KOPT-K1 (cell line): ENCODE data around the gene PSAP.
"Not testable (repeated sequence)": the region's sequence is repeated elsewhere in the genome, so short reads cannot be mapped to it uniquely, and the experiment has no call there.

ENCODE experiments used
- H3K27ac ChIP-seq: fragments of 200-600 bp; sonication (generic); 2 replicates; pipeline ENCODE4 v1.5.1; 2016; ENCODE audit warnings: antibody characterized with exemption, mild to moderate bottlenecking, low read depth, low read length; ENCODE audit not compliant: poor library complexity, severe bottlenecking
- H3K36me3 ChIP-seq: fragments of 200-600 bp; sonication (generic); 2 replicates; pipeline ENCODE4 v1.5.1; 2017; ENCODE audit warnings: antibody characterized with exemption, mild to moderate bottlenecking, low read length, moderate library complexity; ENCODE audit not compliant: insufficient read depth
- H3K9me3 ChIP-seq: fragments of 200-600 bp; sonication (generic); 2 replicates; pipeline ENCODE4 v1.5.1; 2017; ENCODE audit warnings: antibody characterized with exemption, low read length, mild to moderate bottlenecking; ENCODE audit not compliant: insufficient read depth, poor library complexity, severe bottlenecking

The PSAP gene

DNA sequence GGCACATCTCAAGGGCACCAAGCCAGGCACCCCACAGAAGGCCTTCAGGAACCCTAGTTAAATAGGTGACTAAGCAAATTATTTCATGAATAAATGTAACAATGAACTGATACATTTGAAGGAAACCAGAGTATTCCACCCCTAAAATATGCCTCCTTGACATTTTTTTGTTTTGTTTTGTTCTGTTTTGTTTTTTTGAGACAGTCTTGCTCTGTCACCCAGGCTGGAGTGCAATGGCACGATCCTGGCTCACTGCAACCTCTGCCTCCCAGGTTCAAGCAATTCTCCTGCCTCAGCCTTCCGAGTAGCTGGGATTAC is 30.2 kb upstream of the PSAP start:
- H3K27ac ChIP-seq: peak overlapping the region; percentile 100
- not testable (repeated sequence) for H3K9me3 ChIP-seq, H3K36me3 ChIP-seq

DNA sequence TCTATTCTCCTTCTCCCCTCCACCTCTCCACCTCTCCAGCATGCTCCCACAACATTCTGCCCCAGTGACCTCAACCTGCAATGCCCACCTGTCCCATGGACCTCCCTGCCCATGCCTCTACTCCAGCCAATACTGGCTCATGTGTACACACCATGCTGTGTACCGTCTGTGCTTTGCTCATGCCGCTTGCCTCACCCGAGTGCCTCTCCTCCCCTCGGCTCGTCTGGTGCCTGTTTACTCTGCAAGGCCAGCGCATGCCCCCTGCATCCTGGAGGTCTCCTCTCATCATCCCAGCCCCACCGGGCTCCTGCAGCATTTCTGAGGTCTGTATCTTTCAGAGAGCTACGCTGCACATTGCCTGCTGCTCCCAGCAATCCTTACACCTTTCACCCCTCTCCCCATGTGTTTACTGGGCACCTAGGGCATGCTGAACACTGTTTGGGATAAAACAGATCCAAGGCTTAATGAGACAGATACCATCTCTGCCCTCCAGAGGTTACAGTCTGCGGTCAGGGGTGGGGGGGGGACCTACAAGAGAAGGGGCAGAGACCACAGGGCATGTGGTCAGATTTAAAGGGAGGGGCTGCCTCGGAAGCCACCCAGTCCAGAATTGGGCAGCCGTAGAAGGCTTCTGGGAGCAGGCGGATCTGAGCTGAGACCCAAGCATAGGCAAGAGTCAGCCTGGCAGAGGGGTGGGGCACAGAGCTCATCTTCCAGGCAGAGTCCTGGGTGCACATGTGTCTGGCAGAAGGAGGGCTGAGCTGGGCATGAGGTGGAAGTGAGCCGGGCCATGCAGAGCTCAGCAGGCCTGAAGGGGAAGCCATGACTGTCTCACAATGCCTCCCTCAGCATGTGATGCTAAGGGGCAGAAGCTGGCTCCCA is 29.6 kb upstream of the PSAP start:
- Histone ChIP-seq H3K36me3 (no peaks in the 10 kb centered on the region), H3K9me3 (no peaks in the 10 kb centered on the region), H3K27ac (peak overlapping the region; percentile 100)

DNA sequence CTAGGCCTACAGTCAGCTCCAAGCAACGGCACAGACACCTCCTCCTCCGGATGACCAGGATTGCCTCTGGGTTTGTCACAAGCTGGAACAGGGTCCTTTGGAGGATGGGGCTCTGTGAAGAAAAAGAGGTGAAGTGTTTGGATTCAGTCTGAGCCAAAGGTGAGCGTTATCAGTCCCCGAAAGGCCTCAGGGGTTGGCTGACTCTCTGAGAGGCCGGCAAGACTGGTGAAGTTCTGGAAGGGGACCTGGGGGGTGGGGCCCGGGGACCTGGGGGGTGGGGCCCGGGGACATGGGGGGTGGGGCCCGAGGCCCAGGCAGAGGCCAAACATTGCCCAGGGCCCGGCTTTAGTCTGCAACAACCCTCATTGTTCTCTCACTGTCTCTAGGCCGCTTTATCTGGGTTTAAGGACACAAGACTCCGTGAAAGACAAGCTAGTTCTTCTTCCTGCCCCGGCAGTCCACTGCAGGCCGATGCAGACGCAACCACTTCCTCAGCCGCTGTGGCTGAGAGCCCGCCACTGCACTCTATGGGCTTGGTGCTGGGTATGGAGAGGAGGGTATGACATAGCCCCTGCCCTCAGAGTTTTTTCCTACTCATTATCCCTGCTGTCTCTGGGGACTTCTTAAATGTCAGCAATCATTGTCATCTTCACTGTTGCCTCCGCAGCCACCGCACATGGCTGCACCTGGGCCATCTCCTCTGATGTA is 27.4 kb upstream of the PSAP start:
- Histone ChIP-seq H3K9me3 (no peaks in the 10 kb centered on the region), H3K36me3 (no peaks in the 10 kb centered on the region), H3K27ac (peak overlapping the region; percentile 100)

GRCh38 chr10:71877821-71878220 is 26.8 kb upstream of the PSAP start:
- Histone ChIP-seq H3K36me3 (no peaks in the 10 kb centered on the region), H3K27ac (peak overlapping the region; percentile 100)

DNA sequence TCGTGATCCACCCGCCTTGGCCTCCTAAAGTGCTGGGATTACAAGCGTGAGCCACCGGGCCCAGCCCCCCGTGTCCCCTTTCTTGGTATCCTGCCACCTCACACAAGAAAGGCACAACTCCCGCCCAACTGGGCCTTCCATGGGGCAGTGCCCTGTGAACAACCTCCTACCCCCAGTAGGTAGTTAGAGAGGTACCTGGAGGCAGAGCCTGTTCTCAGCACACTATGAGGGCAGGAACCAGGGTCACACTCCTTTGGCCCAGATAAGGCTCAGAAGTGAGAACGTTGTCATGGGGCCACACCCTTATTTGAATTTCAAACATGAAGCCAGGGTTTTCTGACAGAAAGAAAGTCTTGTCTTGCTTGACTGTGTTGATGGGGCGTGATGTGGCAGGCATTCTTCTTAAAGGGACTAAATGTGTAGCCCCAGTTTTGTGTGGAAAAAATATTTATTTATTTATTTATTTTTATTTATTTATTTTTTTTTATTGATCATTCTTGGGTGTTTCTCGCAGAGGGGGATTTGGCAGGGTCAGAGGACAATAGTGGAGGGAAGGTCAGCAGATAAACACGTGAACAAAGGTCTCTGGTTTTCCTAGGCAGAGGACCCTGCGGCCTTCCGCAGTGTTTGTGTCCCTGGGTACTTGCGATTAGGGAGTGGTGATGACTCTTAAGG is 23.8 kb upstream of the PSAP start:
- peak overlapping the region; percentile 77 for H3K27ac ChIP-seq
- H3K9me3 ChIP-seq: not testable (repeated sequence)

More at GRCh38 chr10:71877821-71878220, 26.8 kb upstream of the PSAP start:
- H3K9me3 ChIP-seq: no peaks in the 10 kb centered on the region

DNA sequence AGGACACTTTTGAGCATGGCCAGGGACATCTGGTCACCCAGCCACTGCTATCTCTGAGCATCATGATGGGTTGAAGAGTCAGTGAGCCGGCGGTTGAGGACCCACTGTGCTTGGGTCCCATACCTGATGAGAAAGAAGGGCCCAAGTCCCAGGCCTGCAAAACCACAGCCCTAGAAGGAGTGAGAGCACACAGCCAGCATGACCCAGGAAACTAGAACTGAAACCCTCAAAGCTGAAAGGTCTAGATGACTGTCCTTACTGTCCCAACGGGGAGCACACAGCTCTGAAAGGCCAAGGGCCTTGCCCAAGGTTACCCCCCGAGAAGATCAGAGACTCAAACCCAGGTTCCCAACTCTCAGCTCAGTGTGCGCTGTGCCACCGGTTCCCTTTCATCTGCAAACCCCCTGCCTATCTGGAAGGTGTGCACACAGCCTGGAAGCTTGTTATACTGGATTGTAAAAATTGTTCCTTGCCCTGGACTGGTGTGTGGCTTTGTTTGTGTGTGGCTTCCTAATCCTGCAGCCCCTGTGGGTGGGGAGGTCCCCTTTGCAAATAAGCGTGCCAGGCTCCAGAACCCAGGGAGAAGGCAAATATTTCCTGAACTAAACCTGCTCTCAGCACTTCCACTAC is 22.6 kb upstream of the PSAP start:
- peak overlapping the region; percentile 77 for H3K27ac ChIP-seq
- no peaks in the 10 kb centered on the region for H3K36me3 ChIP-seq
- H3K9me3 ChIP-seq: no peaks in the 10 kb centered on the region

More for the DNA sequence above, 23.8 kb upstream of the PSAP start:
- not testable (repeated sequence) for H3K36me3 ChIP-seq

GRCh38 chr10:71869601-71870000 is 18.6 kb upstream of the PSAP start:
- H3K36me3 ChIP-seq, H3K27ac ChIP-seq, H3K9me3 ChIP-seq: not testable (repeated sequence)

- H3K27ac ChIP-seq: peak overlapping the region; percentile 62
- no peaks in the 10 kb centered on the region for H3K9me3 ChIP-seq
- no peaks in the 10 kb centered on the region for H3K36me3 ChIP-seq
These were observed 17.2 kb upstream of the PSAP start for GRCh38 chr10:71868192-71868697.

- Histone ChIP-seq H3K36me3 (no peaks in the 10 kb centered on the region), H3K27ac (peak overlapping the region; percentile 60), H3K9me3 (no peaks in the 10 kb centered on the region)
These were observed 14.6 kb upstream of the PSAP start for GRCh38 chr10:71865561-71866041.

GRCh38 chr10:71864911-71865361 is 13.9 kb upstream of the PSAP start:
- no peaks in the 10 kb centered on the region for H3K36me3 ChIP-seq
- peak overlapping the region; percentile 60 for H3K27ac ChIP-seq
- H3K9me3 ChIP-seq: no peaks in the 10 kb centered on the region

DNA sequence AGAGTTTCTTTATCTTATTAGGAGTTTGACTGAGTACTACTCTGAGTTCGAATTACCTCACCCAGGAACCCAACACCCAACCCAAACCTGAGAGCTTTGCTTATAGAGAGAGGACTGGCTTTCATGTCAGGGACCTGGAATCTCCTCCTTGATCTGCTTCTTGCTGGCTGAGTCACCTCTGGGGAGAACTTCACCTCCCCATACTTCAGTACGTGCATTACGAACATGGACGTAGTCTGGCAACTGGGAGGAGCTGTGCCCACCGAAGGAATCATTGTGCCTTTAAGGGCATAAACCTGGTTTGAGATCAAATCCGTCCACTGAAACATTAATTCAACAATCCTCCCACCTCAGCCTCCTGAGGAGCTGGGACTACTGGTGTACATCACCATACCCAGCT is 12.2 kb upstream of the PSAP start:
- Histone ChIP-seq H3K36me3 (no peaks in the 10 kb centered on the region), H3K9me3 (no peaks in the 10 kb centered on the region), H3K27ac (no peak overlapping the region)

DNA sequence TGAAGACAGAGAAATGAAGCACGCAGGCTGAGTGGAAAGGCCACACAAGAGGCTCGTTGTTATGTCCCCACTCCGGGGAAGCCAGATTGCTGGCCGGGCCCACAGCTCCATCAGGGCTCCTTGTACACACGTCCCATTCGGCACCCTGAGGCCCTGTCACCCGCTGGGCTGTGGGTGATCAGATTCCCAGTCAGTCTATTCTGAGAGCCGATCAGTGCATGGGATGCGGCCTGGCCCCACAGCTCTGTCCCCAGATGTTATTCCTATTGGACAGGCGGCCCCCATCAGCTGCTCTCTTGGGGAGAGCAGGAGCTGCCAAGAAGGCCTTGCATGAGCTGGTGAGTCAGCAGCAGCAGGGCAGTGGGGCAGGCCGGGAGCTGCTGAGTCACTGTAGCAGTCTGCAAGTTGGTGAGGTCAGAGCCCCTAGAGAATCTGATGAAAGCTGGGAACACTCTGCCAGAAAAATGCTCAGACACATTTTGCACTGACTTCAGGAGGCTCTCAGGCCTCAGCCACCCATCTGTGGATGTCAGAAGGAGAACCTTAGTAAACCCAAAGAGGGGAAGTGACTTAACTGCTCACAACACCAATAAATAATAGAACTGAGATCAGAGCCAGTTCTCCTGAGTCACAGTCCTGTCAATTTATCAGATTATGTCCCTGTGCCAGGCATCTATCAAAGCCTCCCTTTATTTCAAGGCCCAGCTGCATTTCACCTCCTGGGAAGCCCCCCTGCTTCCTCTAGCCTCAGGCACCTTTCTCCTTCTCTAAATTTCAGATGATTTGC is 9.4 kb upstream of the PSAP start:
- Histone ChIP-seq H3K9me3 (no peaks in the 10 kb centered on the region), H3K36me3 (no peaks in the 10 kb centered on the region), H3K27ac (peak overlapping the region; percentile 67)

- H3K27ac ChIP-seq: no peak overlapping the region
- no peaks in the 10 kb centered on the region for H3K36me3 ChIP-seq
- H3K9me3 ChIP-seq: no peaks in the 10 kb centered on the region
These were observed 7.2 kb upstream of the PSAP start for GRCh38 chr10:71857934-71858890.
